Neural progenitor cell (in vitro differentiated cells): ENCODE measurements around the gene XIST. TPM values are rescaled to one million over a fixed set of nuclear protein-coding genes. Genes with fewer than 3 reads are reported as not detected.
A peak's percentile ranks its signal among the peaks of the same experiment; 100 is the strongest.

Experiments
- DNase-seq: peaks from one replicate; pipeline ENCODE4 v3.0.0-alpha.2; 2016; ENCODE audit warnings: low spot score
- H2AFZ ChIP-seq: fragments of 200-600 bp; sonication (generic); replicated peaks from 2 replicates; pipeline ENCODE4 v1.6.1; 2016; ENCODE audit warnings: antibody characterized with exemption
- H3F3A ChIP-seq: fragments of 200-600 bp; sonication (generic); 2 replicates; pipeline ENCODE4 v1.6.1; 2016; ENCODE audit warnings: antibody characterized with exemption, low read depth
- H3K27ac ChIP-seq: fragments of 200-600 bp; sonication (generic); 2 replicates; pipeline ENCODE4 v1.5.1; 2016; ENCODE audit warnings: mild to moderate bottlenecking
- H3K27me3 ChIP-seq: fragments of 200-600 bp; sonication (generic); 2 replicates; pipeline ENCODE4 v1.6.1; 2016; ENCODE audit warnings: mild to moderate bottlenecking, moderate library complexity
- H3K36me3 ChIP-seq: fragments of 200-600 bp; sonication (generic); 2 replicates; pipeline ENCODE4 v1.5.1; 2016
- H3K4me1 ChIP-seq: fragments of 200-600 bp; sonication (generic); 2 replicates; pipeline ENCODE4 v1.6.1; 2016; ENCODE audit warnings: mixed run types
- H3K4me2 ChIP-seq: fragments of 200-600 bp; sonication (generic); 2 replicates; pipeline ENCODE4 v1.6.1; 2016
- H3K4me3 ChIP-seq: fragments of 200-600 bp; sonication (generic); 2 replicates; pipeline ENCODE4 v1.5.1; 2016
- H3K79me2 ChIP-seq: fragments of 200-600 bp; sonication (generic); 2 replicates; pipeline ENCODE4 v1.6.1; 2016; ENCODE audit warnings: low read depth
- H3K9ac ChIP-seq: fragments of 200-600 bp; sonication (generic); 2 replicates; pipeline ENCODE4 v1.6.1; 2016
- H3K9me3 ChIP-seq: fragments of 200-600 bp; sonication (generic); 2 replicates; pipeline ENCODE4 v1.5.1; 2016; ENCODE audit warnings: low read depth
- H4K20me1 ChIP-seq: fragments of 200-600 bp; sonication (generic); 2 replicates; pipeline ENCODE4 v1.6.1; 2016; ENCODE audit warnings: low read depth
- H3K27ac Mint-ChIP-seq: 3 replicates; pipeline ENCODE4 v1.8.0; 2021; ENCODE audit warnings: mixed read lengths
- H3K27me3 Mint-ChIP-seq: 2 replicates; pipeline ENCODE4 v1.8.0; 2022; ENCODE audit warnings: low read depth, mild to moderate bottlenecking, inconsistent platforms, moderate library complexity, mixed read lengths; ENCODE audit not compliant: insufficient read depth
- H3K36me3 Mint-ChIP-seq: 3 replicates; pipeline ENCODE4 v1.8.0; 2021; ENCODE audit warnings: mixed read lengths
- H3K4me1 Mint-ChIP-seq: 3 replicates; pipeline ENCODE4 v1.8.0; 2021; ENCODE audit warnings: mixed read lengths
- H3K4me3 Mint-ChIP-seq: 3 replicates; pipeline ENCODE4 v1.8.0; 2021; ENCODE audit warnings: mild to moderate bottlenecking, moderate library complexity, mixed read lengths
- H3K9me3 Mint-ChIP-seq: 3 replicates; pipeline ENCODE4 v1.8.0; 2020; ENCODE audit warnings: mixed read lengths
- EZH2 ChIP-seq: fragments of 200-600 bp; sonication (generic); IDR thresholded peaks from 2 replicates; pipeline ENCODE4 v1.6.1; 2017; ENCODE audit warnings: antibody characterized with exemption, mild to moderate bottlenecking, moderate library complexity
- EZH2phosphoT487 ChIP-seq: fragments of 200-600 bp; sonication (generic); IDR thresholded peaks from 2 replicates; pipeline ENCODE4 v1.6.1; 2017; ENCODE audit warnings: antibody characterized with exemption
- total RNA-seq: library from RNA; depleted of rRNA; stranded (reverse); fragments of >200 nt; gene quantifications from 2 replicates; pipeline ENCODE4 v1.2.3, GENCODE V29; 2015; ENCODE audit warnings: low replicate concordance
- TF ChIP-seq, protein P1 (sequence below): fragments of 200-600 bp; sonication (generic); IDR thresholded peaks from 2 replicates; pipeline ENCODE4 v1.5.1; 2017; ENCODE audit warnings: antibody characterized with exemption, mild to moderate bottlenecking

The XIST gene
- total RNA-seq, 1 donor from 2014 or later = not detected

DNA sequence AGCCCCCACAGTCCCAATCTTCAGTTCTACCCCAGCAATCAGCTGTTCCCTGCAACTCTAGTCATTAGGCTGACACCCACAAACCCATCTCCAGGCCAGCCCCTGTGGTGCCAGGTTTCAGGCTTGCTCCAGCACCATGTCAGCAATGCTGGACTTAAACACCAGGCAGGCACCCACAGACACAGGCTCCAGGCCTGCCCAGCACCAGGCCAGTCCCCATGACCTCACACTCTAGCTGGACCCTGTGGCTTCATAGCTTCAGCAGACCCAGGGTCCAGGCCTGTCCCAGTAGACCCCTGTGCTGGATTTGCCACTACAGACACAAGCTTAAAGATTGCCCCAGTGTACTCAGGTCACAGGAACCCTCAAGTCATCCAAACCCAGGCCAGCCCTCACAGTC lies 10.8 kb upstream of the XIST start:
- Histone ChIP-seq H3K4me1 (no peaks in the 10 kb centered on the region), H3K27me3 (no peaks in the 10 kb centered on the region), H3F3A (no peaks in the 10 kb centered on the region), H3K9me3 (no peaks in the 10 kb centered on the region), H3K36me3 (no peaks in the 10 kb centered on the region), H3K79me2 (no peaks in the 10 kb centered on the region), H3K27ac (no peak overlapping the region), H3K4me2 (no peak overlapping the region), H2AFZ (no peak overlapping the region), H3K4me3 (no peak overlapping the region), H4K20me1 (no peaks in the 10 kb centered on the region), H3K9ac (no peak overlapping the region)
- Mint-ChIP-seq H3K4me3 (no peak overlapping the region), H3K4me1 (no peaks in the 10 kb centered on the region), H3K36me3 (no peaks in the 10 kb centered on the region), H3K9me3 (peaks cover 7% of the 10 kb centered on the region), H3K27me3 (peaks cover 4% of the 10 kb centered on the region), H3K27ac (no peak overlapping the region)
- no peak for DNase-seq
- TF ChIP-seq EZH2phosphoT487 (no peak), EZH2 (no peak)
- TF ChIP-seq, protein P1, sequence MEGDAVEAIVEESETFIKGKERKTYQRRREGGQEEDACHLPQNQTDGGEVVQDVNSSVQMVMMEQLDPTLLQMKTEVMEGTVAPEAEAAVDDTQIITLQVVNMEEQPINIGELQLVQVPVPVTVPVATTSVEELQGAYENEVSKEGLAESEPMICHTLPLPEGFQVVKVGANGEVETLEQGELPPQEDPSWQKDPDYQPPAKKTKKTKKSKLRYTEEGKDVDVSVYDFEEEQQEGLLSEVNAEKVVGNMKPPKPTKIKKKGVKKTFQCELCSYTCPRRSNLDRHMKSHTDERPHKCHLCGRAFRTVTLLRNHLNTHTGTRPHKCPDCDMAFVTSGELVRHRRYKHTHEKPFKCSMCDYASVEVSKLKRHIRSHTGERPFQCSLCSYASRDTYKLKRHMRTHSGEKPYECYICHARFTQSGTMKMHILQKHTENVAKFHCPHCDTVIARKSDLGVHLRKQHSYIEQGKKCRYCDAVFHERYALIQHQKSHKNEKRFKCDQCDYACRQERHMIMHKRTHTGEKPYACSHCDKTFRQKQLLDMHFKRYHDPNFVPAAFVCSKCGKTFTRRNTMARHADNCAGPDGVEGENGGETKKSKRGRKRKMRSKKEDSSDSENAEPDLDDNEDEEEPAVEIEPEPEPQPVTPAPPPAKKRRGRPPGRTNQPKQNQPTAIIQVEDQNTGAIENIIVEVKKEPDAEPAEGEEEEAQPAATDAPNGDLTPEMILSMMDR = no peak

DNA sequence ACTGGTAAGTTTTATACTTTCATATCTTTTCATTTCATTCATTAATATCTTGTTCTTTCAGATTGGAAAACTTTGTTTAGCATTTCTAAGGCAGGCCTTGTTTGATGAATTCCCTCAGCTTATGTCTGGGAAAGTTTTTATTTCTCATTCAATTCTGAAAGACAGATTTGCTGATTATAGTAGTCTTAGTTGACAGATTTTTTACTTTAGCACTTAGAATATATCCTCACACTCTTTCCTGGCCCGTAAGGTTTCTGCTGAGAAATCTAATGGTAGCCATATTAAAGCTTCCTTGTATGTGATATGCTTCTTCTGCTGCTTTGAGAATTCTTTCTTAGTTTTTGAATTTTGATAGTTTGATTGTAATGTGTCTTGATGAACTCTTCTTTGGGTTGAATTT lies 7.1 kb upstream of the XIST start:
- H3K9me3 ChIP-seq = no peaks in the 10 kb centered on the region
- H3K4me1 ChIP-seq = no peaks in the 10 kb centered on the region
- Mint-ChIP-seq H3K36me3 (no peaks in the 10 kb centered on the region), H3K9me3 (peaks cover 7% of the 10 kb centered on the region), H3K27me3 (peaks cover 3% of the 10 kb centered on the region), H3K27ac (no peak overlapping the region), H3K4me3 (no peak overlapping the region), H3K4me1 (no peaks in the 10 kb centered on the region)
- H3K27ac ChIP-seq = no peak overlapping the region
- H3F3A ChIP-seq = no peaks in the 10 kb centered on the region
- H3K4me2 ChIP-seq = no peak overlapping the region
- no peaks in the 10 kb centered on the region for H4K20me1 ChIP-seq
- H3K9ac ChIP-seq = no peak overlapping the region
- H2AFZ ChIP-seq = no peak overlapping the region
- no peaks in the 10 kb centered on the region for H3K27me3 ChIP-seq
- DNase-seq = no peak
- no peaks in the 10 kb centered on the region for H3K79me2 ChIP-seq
- no peaks in the 10 kb centered on the region for H3K36me3 ChIP-seq
- H3K4me3 ChIP-seq = no peak overlapping the region
- TF ChIP-seq EZH2phosphoT487 = no peak

DNA sequence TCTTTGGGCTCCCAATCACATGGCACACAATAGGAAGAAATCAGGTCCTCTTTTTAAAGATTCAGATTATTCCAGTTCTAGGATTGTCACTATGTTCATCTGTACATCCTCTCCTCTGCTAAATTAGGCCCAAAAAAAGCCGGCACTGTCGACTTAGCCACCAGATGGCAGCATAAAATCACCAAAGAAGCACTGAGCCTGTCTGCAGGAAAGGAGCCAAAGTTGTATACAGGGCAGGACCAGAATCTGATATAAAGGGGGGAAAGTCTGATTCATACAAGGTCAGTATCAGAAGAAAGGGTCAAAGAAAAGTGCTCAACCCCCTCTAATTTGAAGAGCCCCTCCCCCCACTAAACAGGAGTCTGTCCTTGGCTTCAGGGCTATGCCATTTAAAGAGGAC lies 3.0 kb upstream of the XIST start:
- H3K27me3 Mint-ChIP-seq = peaks cover 2% of the 10 kb centered on the region
- H3K9ac ChIP-seq = no peak overlapping the region
- no peak overlapping the region for H3K4me3 ChIP-seq
- peak overlapping the region; percentile 22 for H3K27ac Mint-ChIP-seq
- no peak for TF ChIP-seq EZH2
- TF ChIP-seq, protein P1 = peak; percentile 93
- H3K4me1 Mint-ChIP-seq = no peaks in the 10 kb centered on the region
- no peak overlapping the region for H3K4me2 ChIP-seq
- H3K36me3 ChIP-seq = no peaks in the 10 kb centered on the region
- DNase-seq = peak; percentile 73
- H3K9me3 ChIP-seq = no peaks in the 10 kb centered on the region
- peak overlapping the region; percentile 15 for H2AFZ ChIP-seq
- H4K20me1 ChIP-seq = no peaks in the 10 kb centered on the region
- H3K27me3 ChIP-seq = no peaks in the 10 kb centered on the region
- H3F3A ChIP-seq = no peaks in the 10 kb centered on the region
- H3K4me3 Mint-ChIP-seq = no peak overlapping the region
- H3K79me2 ChIP-seq = no peaks in the 10 kb centered on the region
- peaks cover 7% of the 10 kb centered on the region for H3K9me3 Mint-ChIP-seq
- no peaks in the 10 kb centered on the region for H3K36me3 Mint-ChIP-seq
- H3K27ac ChIP-seq = no peak overlapping the region
- H3K4me1 ChIP-seq = no peaks in the 10 kb centered on the region

DNA sequence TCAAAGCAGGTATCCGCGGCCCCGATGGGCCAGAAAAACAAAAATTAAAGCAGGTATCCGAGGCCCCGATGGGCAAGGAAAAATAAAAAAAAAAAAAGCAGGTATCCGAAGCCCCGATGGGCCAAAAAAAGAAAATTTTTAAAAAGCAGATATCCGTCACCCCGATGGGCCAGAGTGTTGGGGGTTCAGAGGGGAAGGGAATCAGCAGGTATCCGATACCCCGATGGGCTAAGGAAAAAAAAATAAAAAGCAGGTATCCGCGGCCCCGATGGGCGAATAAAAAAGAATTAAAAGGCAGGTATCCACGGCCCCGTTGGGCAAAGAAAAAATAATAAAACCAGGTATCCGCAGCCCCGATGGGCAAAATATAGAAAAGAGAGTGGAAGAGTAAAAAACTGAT lies 492 bp downstream of the XIST start:
- Mint-ChIP-seq H3K4me1 (peaks cover 8% of the 10 kb centered on the region), H3K9me3 (peaks cover 2% of the 10 kb centered on the region), H3K27ac (no peak overlapping the region), H3K4me3 (no peak overlapping the region), H3K36me3 (no peaks in the 10 kb centered on the region), H3K27me3 (peaks cover 2% of the 10 kb centered on the region)
- H3F3A ChIP-seq = peaks cover 21% of the 10 kb centered on the region
- H3K9me3 ChIP-seq = no peaks in the 10 kb centered on the region
- no peak for DNase-seq
- H3K79me2 ChIP-seq = no peaks in the 10 kb centered on the region
- H3K27ac ChIP-seq = no peak overlapping the region
- no peak overlapping the region for H3K4me2 ChIP-seq
- no peak overlapping the region for H2AFZ ChIP-seq
- TF ChIP-seq EZH2phosphoT487 (no peak), EZH2 (no peak)
- TF ChIP-seq, protein P1 = no peak
- peaks cover 29% of the 10 kb centered on the region for H3K4me1 ChIP-seq
- H4K20me1 ChIP-seq = peaks cover 14% of the 10 kb centered on the region
- H3K27me3 ChIP-seq = no peaks in the 10 kb centered on the region
- no peak overlapping the region for H3K4me3 ChIP-seq
- no peak overlapping the region for H3K9ac ChIP-seq
- H3K36me3 ChIP-seq = no peaks in the 10 kb centered on the region
